Measurements from ENCODE around the gene ATP5PB. TPM values are rescaled to one million over a fixed set of nuclear protein-coding genes. Genes with fewer than 3 reads are reported as not detected.

The ATP5PB gene
- total RNA-seq, 1 donor from 2014 or later, result 157 TPM

DNA sequence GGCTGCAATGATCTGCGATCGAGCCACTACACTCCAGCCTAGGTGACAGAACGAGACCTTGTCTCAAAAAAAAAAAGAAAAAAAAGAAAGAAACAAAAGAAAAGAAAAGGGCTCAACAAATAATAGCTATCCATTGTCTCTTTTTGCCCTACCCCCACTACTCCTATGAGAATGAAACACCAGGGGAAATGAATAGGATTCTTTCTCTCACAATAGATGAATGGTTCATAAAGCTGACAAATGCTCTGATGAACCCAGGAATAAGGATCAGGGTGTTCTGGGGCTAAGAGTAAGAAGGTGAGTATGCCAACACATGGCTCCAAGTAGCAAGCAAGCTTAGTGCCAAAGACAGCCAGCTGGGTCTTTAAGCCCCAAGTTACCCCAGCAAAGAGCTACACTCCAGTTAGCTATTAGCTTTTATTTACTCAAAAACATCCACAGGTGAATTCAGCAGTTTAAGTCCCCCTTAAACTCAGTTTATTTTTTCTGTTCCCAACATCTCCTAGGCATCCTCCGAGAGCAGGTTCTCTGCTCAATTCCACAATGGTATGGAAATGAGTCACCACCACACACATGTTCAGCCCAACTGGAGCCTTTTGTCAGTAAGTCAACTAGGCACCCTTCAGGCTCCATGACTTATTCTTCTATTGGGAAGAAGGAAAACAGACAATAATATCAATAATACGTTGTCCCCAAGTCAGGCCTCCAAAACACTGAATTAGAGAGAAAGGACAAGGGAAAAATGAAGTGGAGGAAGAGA lies 49.9 kb downstream of the ATP5PB start:
- Histone ChIP-seq H3K27me3 (ENCODE audit: low read depth) (no peaks in the 10 kb centered on the region), H3K36me3 (no peaks in the 10 kb centered on the region), H3K4me3 (no peak overlapping the region), H3K9me3 (no peaks in the 10 kb centered on the region), H3K27ac (no peak overlapping the region), H3K4me1 (peaks cover 6% of the 10 kb centered on the region)
- DNase-seq, result no peak
- TF ChIP-seq, protein P1, sequence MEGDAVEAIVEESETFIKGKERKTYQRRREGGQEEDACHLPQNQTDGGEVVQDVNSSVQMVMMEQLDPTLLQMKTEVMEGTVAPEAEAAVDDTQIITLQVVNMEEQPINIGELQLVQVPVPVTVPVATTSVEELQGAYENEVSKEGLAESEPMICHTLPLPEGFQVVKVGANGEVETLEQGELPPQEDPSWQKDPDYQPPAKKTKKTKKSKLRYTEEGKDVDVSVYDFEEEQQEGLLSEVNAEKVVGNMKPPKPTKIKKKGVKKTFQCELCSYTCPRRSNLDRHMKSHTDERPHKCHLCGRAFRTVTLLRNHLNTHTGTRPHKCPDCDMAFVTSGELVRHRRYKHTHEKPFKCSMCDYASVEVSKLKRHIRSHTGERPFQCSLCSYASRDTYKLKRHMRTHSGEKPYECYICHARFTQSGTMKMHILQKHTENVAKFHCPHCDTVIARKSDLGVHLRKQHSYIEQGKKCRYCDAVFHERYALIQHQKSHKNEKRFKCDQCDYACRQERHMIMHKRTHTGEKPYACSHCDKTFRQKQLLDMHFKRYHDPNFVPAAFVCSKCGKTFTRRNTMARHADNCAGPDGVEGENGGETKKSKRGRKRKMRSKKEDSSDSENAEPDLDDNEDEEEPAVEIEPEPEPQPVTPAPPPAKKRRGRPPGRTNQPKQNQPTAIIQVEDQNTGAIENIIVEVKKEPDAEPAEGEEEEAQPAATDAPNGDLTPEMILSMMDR (IDR thresholded peaks at IDR 0.05), result no peak
- no peak for ATAC-seq
- intact Hi-C loops (cut with DNase I), result no loop called here

DNA sequence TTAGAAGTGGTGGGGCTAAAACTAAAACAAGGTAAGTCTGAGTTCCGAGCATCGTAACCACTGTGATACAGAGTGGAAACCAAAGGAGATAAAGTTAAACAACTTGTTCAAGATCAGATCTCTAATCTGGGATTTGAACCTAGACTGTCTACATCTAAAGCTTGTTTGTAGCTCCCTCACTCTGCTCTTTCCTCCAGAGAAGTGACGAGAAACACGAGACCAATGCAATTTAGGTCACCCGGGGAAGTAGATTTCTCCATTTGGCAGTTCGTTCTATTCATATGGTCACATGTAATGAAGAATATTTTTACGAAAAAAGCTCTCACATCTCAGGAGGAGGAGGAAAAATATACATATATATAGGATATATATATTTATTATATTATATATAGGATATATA lies 52.4 kb downstream of the ATP5PB start:
- no peaks in the 10 kb centered on the region for H3K27me3 ChIP-seq (ENCODE audit: low read depth)
- TF ChIP-seq, protein P1 (IDR thresholded peaks at IDR 0.05), result no peak
- H3K9me3 ChIP-seq, result no peaks in the 10 kb centered on the region
- ATAC-seq, result no peak
- intact Hi-C loops (cut with DNase I), result no loop called here
- no peak overlapping the region for H3K27ac ChIP-seq
- peak overlapping the region; percentile 14 for H3K4me3 ChIP-seq
- peaks cover 21% of the 10 kb centered on the region for H3K4me1 ChIP-seq
- no peak for DNase-seq
- H3K36me3 ChIP-seq, result no peaks in the 10 kb centered on the region

DNA sequence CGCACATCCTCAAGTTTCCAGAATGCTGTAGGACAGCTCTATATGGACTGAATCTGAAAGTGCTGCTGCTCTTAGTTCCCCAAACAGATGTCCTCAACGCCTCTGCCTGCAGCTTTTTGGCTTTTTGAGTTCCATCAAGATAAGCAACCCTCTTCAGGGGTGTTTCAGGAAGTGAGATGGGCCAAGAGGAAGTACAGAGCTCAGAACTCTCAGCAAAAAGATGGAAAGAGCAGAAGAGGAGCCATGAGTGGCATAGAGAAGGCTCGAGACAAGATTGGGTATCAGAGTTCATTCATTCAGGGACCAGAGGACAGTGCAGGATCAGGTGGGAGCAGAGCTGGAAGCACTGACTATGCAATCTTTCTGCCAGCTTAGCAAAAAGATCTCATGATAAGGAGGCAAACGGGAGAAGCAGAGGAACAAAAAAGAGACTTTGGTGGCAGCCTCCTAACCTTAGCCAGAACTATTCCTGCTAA lies 54.4 kb downstream of the ATP5PB start, which contains the start of the genes ADORA3 and TMIGD3:
Gene ADORA3, minus strand, starts transcription at position 49 of the 476 bp plus-strand sequence. CDS start 279 bp downstream, outside the sequence.
Gene TMIGD3, minus strand, starts transcription at position 49 of the 476 bp plus-strand sequence. CDS start 279 bp downstream, outside the sequence.
- H3K4me3 ChIP-seq, result peak within 1 kb of the TSS; percentile 20
- H3K27ac ChIP-seq, result peak within 1 kb of the TSS; percentile 27
- H3K27me3 ChIP-seq (ENCODE audit: low read depth), result no peaks in the 10 kb centered on the region
- H3K36me3 ChIP-seq, result no peaks in the 10 kb centered on the region
- TF ChIP-seq, protein P1 (IDR thresholded peaks at IDR 0.05), result no peak
- DNase-seq (no peak), ATAC-seq (peak in 1 of 2 donors; percentile 5)
- peaks cover 38% of the 10 kb centered on the region for H3K4me1 ChIP-seq
- no peaks in the 10 kb centered on the region for H3K9me3 ChIP-seq
- intact Hi-C loops (cut with DNase I), result no loop called here

DNA sequence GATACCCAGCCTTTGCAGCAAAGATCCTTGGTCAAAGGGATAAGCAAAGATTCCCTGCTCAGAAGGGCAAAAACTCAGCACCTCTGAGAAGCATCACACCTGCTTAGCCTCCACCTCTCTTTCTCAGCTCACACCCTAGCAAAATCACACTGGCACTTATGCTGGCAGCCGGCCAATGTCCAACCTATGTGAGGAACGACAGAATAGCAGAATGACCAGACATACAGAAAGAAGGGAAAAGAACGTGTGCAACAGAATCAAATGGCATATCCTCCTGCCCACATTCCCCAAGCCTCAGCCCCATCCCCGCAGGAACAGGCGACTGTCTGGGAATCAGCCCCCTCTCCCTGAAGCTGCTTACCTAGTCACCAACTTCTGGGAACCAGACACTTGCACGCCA lies 54.8 kb downstream of the ATP5PB start:
- ATAC-seq (no peak), DNase-seq (no peak)
- no peaks in the 10 kb centered on the region for H3K36me3 ChIP-seq
- H3K4me1 ChIP-seq, result peaks cover 43% of the 10 kb centered on the region
- TF ChIP-seq, protein P1 (IDR thresholded peaks at IDR 0.05), result no peak
- H3K4me3 ChIP-seq, result no peak overlapping the region
- no peaks in the 10 kb centered on the region for H3K27me3 ChIP-seq (ENCODE audit: low read depth)
- intact Hi-C loops (cut with DNase I), result no loop called here
- peak overlapping the region; percentile 27 for H3K27ac ChIP-seq
- no peaks in the 10 kb centered on the region for H3K9me3 ChIP-seq

DNA sequence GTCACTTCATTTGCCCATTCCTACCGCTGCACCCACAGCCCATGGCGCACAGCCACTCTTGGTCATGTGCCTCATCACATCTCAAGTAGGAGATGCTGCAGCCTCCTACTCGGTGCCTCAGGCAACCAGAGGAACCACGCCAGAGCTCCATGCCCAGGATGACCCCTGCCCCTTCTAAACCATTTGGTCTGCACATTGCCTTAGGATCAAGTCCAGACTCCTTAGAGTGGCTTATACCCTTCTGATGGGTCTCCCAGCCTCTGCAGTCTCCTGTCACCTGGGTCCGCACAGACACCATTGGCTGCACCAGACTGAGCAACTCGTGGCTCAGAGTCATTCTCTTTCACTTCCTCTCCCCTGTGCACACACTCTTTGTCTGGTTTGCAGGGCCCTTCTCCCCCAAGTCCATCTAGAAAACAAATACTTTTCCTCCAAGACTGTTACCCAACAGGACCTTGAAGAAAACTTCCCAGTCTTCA lies 56.4 kb downstream of the ATP5PB start:
- ATAC-seq (peak in 1 of 2 donors; percentile 6), DNase-seq (no peak)
- no peaks in the 10 kb centered on the region for H3K27me3 ChIP-seq (ENCODE audit: low read depth)
- peaks cover 59% of the 10 kb centered on the region for H3K4me1 ChIP-seq
- H3K36me3 ChIP-seq, result no peaks in the 10 kb centered on the region
- TF ChIP-seq, protein P1 (IDR thresholded peaks at IDR 0.05), result no peak
- intact Hi-C loops (cut with DNase I), result no loop called here
- H3K27ac ChIP-seq, result peak overlapping the region; percentile 95
- H3K9me3 ChIP-seq, result no peaks in the 10 kb centered on the region
- H3K4me3 ChIP-seq, result no peak overlapping the region

Measured in lower lobe of right lung (tissue), 2 donors.